A549 treated with Hydrocortisone at 1 μM for 4 hours (cell line): ENCODE results near the gene DNAJB2. TPM values are rescaled to one million over a fixed set of nuclear protein-coding genes. Genes with fewer than 3 reads are reported as not detected.

Experiments used
- total RNA-seq: library from RNA; stranded (reverse); fragments of 200-300 nt; extraction: Qiagen RNA extraction; gene quantifications from 5 replicates; pipeline ENCODE4 v1.2.3, GENCODE V29; 2022

DNAJB2 gene
- total RNA-seq, result 34.1 to 40.5 TPM (median 37.7 TPM) in 5 replicates

DNA sequence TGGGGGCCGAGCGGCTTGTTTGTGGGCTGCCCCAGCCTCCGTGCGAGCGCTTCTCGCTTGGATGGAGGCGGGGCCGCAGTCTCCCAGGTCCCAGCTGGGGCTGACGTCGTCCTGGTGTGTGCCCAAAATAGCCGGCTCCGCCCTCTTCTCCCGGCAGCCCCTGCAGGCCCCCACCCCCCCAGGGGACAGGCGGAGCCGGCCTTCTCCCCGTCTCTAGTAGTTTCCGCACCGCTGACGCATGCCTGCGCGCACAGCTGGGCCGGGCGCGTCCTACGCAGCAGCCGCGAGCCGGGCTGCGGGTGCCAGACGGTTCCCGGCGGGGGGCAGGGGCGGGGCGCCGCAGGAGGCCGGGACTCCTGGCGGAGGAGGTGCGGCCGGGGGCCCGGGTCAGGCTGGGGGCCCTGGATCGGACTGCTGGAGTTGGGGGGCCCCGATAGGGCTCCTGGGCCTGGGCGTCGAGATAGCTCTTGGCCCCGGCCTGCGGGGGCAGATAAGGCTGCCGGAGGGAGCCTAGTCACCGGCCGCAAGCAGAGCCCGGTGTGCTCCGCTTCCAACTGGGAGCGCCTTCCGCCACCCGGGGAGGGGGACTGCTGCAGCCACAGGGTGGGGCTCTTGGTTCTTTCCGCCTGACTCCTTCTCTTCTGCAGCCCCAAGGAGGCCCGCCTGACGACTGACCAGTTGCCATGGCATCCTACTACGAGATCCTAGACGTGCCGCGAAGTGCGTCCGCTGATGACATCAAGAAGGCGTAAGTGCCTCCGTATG is at the start of gene DNAJB2:
Gene DNAJB2 (plus strand): TSS at position 216 of the 765 bp plus-strand sequence. CDS start 468 bp downstream, at position 684.

GRCh38 chr2:219245148-219245898 is 33.8 kb upstream of the DNAJB2 start, which contains the start of the genes GLB1L and STK16:
TSS of gene GLB1L (minus strand) at chr2:219245444. CDS start at chr2:219243573, 1,871 bp downstream.
TSS of gene STK16 (plus strand) at chr2:219245479. CDS start at chr2:219246000, 521 bp downstream.

DNA sequence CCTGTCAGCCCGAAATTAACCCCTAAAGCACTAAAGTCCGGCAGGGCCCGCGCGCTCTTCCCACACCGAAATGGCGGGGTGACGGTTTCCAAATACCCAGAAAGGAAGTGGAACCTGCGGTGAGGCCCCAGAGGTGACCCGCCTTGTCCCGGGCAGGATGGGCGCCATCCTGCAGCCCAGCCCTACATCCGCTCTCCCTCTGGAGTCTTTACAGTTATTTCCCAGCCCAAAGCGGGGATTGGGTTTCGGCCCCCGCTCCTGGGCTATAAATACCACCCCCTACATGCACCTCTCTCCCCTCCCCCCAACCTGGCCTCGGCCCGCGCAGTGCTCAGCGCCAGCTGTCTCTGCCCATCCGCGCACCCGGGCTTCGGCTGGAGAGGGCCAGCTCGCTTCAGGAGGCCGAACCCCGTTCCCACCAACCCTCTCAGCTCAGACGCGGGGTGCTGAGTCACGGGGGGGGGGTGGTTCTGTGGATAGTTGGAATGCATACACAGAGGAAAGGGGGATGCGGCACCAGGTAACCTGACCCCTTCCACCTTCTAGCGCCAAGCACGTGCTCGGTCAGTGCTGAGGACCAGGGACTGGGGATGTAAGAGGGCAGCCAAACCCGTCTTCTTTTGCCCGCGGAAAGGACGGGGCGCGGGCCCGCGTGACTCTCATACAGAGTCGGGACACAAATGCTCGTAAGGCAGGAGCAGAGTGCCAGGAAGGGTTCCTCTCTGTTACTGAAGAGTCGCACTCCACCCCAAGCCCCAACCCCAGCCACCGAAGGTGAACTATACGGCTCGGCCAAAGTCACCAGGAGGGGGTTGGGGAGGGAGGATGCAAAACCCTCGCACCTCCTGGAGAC is 26.0 kb upstream of the DNAJB2 start, which contains the start of gene TUBA4B:
Gene TUBA4B (plus strand): TSS at position 344 of the 853 bp plus-strand sequence. CDS start 165 bp downstream, at position 509.

DNA sequence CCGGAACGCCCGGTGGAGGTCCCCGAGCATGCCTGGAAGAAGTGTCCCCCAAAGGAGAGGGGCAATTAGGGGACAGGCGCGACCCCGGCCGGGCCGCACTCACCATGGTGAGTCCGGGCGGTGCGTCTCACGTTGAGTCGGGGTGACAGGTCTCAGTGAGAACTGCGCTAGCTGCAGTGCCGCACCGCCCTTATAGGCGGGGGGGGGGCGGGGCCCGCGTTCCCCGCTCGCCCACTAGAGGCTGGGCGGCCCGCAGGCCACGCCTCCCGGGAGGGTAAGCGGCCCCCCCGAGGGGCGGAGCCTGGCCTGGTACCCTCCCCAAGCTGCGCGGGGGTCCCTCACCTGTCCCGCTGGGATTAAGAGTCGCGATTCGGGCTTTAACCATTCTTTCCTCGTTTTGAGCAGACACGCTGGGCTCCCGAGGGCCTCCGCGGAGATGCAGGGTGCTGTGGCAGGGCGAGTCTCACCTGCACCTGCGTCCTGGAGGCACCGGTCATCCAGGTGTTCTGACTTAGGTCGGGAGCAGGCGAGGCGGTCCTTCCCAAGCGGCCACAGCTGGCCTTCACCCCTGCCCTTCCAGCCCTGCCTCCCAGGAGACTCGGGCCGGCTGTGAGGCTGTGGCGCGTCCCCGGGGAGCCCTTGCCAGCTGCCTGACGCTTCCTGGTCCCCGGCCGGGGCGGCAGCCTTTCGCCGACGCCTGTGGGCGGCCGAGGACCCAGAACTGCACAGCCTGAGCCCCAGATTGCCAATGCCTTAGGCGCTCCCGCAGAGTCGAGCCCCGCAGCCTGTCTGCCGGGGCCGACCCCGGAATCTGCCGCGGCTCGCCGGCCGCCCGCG is 25.2 kb upstream of the DNAJB2 start, which contains the start of gene TUBA4A:
Gene TUBA4A (minus strand): TSS at position 166 of the 837 bp plus-strand sequence. CDS start 60 bp downstream, at position 106.

GRCh38 chr2:219309278-219309677 is 30.1 kb downstream of the DNAJB2 start, which contains the start of gene PTPRN:
TSS of gene PTPRN (minus strand) at chr2:219309401. CDS start at chr2:219309332, 69 bp downstream.

GRCh38 chr2:219332542-219332941 is 53.4 kb downstream of the DNAJB2 start, which contains the start of gene RESP18:
TSS of gene RESP18 (minus strand) at chr2:219332744.

Other genes with a start within 250 kb of the DNAJB2 start
- gene CFAP65, start 237.8 kb upstream of the DNAJB2 start, total RNA-seq, result 0.07 to 0.29 TPM (median 0.20 TPM) in 5 replicates
- gene IHH, start 218.4 kb upstream of the DNAJB2 start, total RNA-seq, result 0.41 to 0.82 TPM (median 0.59 TPM) in 5 replicates
- 15.3 to 21.1 TPM (median 16.6 TPM) in 5 replicates for gene NHEJ1, start 118.6 kb upstream of the DNAJB2 start, total RNA-seq
- gene SLC23A3, start 109.3 kb upstream of the DNAJB2 start, total RNA-seq, result 0.29 to 0.82 TPM (median 0.65 TPM) in 5 replicates
- gene CNPPD1, start 102.4 kb upstream of the DNAJB2 start, total RNA-seq, result 42.9 to 47.2 TPM (median 45.1 TPM) in 5 replicates
- 69.9 to 85.9 TPM (median 81.8 TPM) in 5 replicates for gene RETREG2, start 101.1 kb upstream of the DNAJB2 start, total RNA-seq
- 17.3 to 21.3 TPM (median 20.1 TPM) in 5 replicates for gene ZFAND2B, start 72.6 kb upstream of the DNAJB2 start, total RNA-seq
- 21.9 to 29.4 TPM (median 27.3 TPM) in 5 replicates for gene ABCB6, start 60.4 kb upstream of the DNAJB2 start, total RNA-seq
- 37.7 to 55.7 TPM (median 44.1 TPM) in 5 replicates for gene ATG9A, start 49.7 kb upstream of the DNAJB2 start, total RNA-seq
- gene ANKZF1, start 49.6 kb upstream of the DNAJB2 start, total RNA-seq, result 12.0 to 17.8 TPM (median 16.4 TPM) in 5 replicates
- gene GLB1L, start 33.9 kb upstream of the DNAJB2 start, total RNA-seq, result 6.2 to 7.6 TPM (median 6.9 TPM) in 5 replicates
- 28.8 to 33.9 TPM (median 29.3 TPM) in 5 replicates for gene STK16, start 33.9 kb upstream of the DNAJB2 start, total RNA-seq
- gene TUBA4B, start 26.1 kb upstream of the DNAJB2 start, total RNA-seq, result 0.15 to 0.33 TPM (median 0.20 TPM) in 5 replicates
- 251 to 336 TPM (median 266 TPM) in 5 replicates for gene TUBA4A, start 25.4 kb upstream of the DNAJB2 start, total RNA-seq
- 1.0 to 1.5 TPM (median 1.2 TPM) in 5 replicates for gene PTPRN, start 30.0 kb downstream of the DNAJB2 start, total RNA-seq
- gene RESP18, start 53.4 kb downstream of the DNAJB2 start, total RNA-seq, result not detected in 5 replicates
- 58.3 to 67.2 TPM (median 62.6 TPM) in 5 replicates for gene DNPEP, start 108.5 kb downstream of the DNAJB2 start, total RNA-seq
- gene DES, start 139.0 kb downstream of the DNAJB2 start, total RNA-seq, result 0.23 to 0.93 TPM (median 0.51 TPM) in 5 replicates
- 6.5 to 10.3 TPM (median 8.3 TPM) in 5 replicates for gene SPEG, start 155.5 kb downstream of the DNAJB2 start, total RNA-seq
- gene GMPPA, start 219.5 kb downstream of the DNAJB2 start, total RNA-seq, result 36.9 to 40.3 TPM (median 37.8 TPM) in 5 replicates
- 0.06 to 0.26 TPM (median 0.07 TPM) in 5 replicates for gene ASIC4, start 235.1 kb downstream of the DNAJB2 start, total RNA-seq